Spinal cord (tissue), 10 donors: Measurements from ENCODE around the gene IL11. TPM values are rescaled to one million over a fixed set of nuclear protein-coding genes. Genes with fewer than 3 reads are reported as not detected.

Experiments
- DNase-seq, 6 donors: peaks; one replicate each; pipeline versions ENCODE4 v3.0.0 to v3.0.0-alpha.2; 2013 to 2015; ENCODE audit warnings: low spot score in 6 of 6, low read depth in 4 of 6
- H3K27ac ChIP-seq: one replicate; pipeline ENCODE4 v1.5.1; 2013; ENCODE audit warnings: low read depth, low read length, control low read depth
- H3K27me3 ChIP-seq: one replicate; pipeline ENCODE4 v1.6.1; 2013; ENCODE audit warnings: low read length; ENCODE audit not compliant: control insufficient read depth, insufficient read depth
- H3K36me3 ChIP-seq: one replicate; pipeline ENCODE4 v1.6.1; 2013; ENCODE audit warnings: low read length; ENCODE audit not compliant: control insufficient read depth, insufficient read depth
- H3K4me1 ChIP-seq: one replicate; pipeline ENCODE4 v1.6.1; 2013; ENCODE audit warnings: low read length; ENCODE audit not compliant: control insufficient read depth, insufficient read depth
- H3K4me3 ChIP-seq: one replicate; pipeline ENCODE4 v1.5.1; 2013; ENCODE audit warnings: low read depth, low read length, control low read depth
- H3K9me3 ChIP-seq: one replicate; pipeline ENCODE4 v1.6.1; 2013; ENCODE audit warnings: low read length; ENCODE audit not compliant: control insufficient read depth, insufficient read depth
- WGBS: methylation state at CpG from one replicate; pipeline ENCODE4 v1.1.5; 2013; ENCODE audit warnings: missing lambda C conversion rate; ENCODE audit not compliant: insufficient coverage; 5-methylcytosine and 5-hydroxymethylcytosine counted together
- polyA plus RNA-seq, 2 donors: library from polyadenylated mRNA; unstranded; fragments of 120-200 nt; gene quantifications; one replicate each; pipeline ENCODE4 v1.2.1, GENCODE V29; 2013; ENCODE audit not compliant: insufficient read length in 2 of 2
- total RNA-seq, 2 donors: library from RNA; depleted of rRNA in 1 of 2; stranded (reverse); fragments of 120-200 nt in 1 of 2; fragments of >200 nt in 1 of 2; gene quantifications; one replicate each; pipeline versions ENCODE4 v1.2.3 to v1.2.4, GENCODE V29; 2013 to 2014
- donor health status: healthy.

IL11 gene
- total and polyA plus RNA-seq, 4 donors: 0.20 to 1.9 (median 0.87) TPM

GRCh38 chr19:55314396-55314795 lies 55.9 kb downstream of the IL11 start:
- DNase-seq: no peak

More at GRCh38 chr19:55314396-55314795, 55.9 kb downstream of the IL11 start:
- peaks cover 4% of the 10 kb centered on the region for H3K4me1 ChIP-seq
- H3K36me3 ChIP-seq: peaks cover 41% of the 10 kb centered on the region
- no peak overlapping the region for H3K27ac ChIP-seq
- 67% methylated on average over 8 of the region's 8 CpGs for WGBS
- no peaks in the 10 kb centered on the region for H3K27me3 ChIP-seq
- no peak overlapping the region for H3K4me3 ChIP-seq
- no peaks in the 10 kb centered on the region for H3K9me3 ChIP-seq

Other genes starting within 250 kb of the IL11 start
- 10 to 100 TPM in 1 of 2 donors, 1 to 10 TPM in 1; 8.5 to 17.9 TPM for gene TNNT1, start 221.3 kb downstream of the IL11 start, total RNA-seq
- 10 to 100 TPM; 12.2 to 12.8 TPM for gene TNNT1, start 221.3 kb downstream of the IL11 start, polyA plus RNA-seq
- gene TNNI3, start 212.7 kb downstream of the IL11 start, total RNA-seq: 1 to 10 TPM; 3.2 to 3.4 TPM
- gene TNNI3, start 212.7 kb downstream of the IL11 start, polyA plus RNA-seq: 1 to 10 TPM; 5.2 to 5.5 TPM
- gene DNAAF3, start 203.8 kb downstream of the IL11 start, total RNA-seq: 1 to 10 TPM; 2.2 to 8.4 TPM
- gene DNAAF3, start 203.8 kb downstream of the IL11 start, polyA plus RNA-seq: 10 to 100 TPM in 1 of 2 donors, 1 to 10 TPM in 1; 8.3 to 12.7 TPM
- gene SYT5, start 190.2 kb downstream of the IL11 start, total RNA-seq: 10 to 100 TPM; 11.5 to 28.1 TPM
- gene SYT5, start 190.2 kb downstream of the IL11 start, polyA plus RNA-seq: 100 to 1,000 TPM; 113 to 115 TPM
- gene PTPRH, start 161.0 kb downstream of the IL11 start, total RNA-seq: 1 to 10 TPM; 2.9 to 4.5 TPM
- gene PTPRH, start 161.0 kb downstream of the IL11 start, polyA plus RNA-seq: 1 to 10 TPM; 1.4 to 1.8 TPM
- 1 to 10 TPM in 1 of 2 donors, under 1 TPM in 1; 0.59 to 1.9 TPM for gene TMEM86B, start 141.7 kb downstream of the IL11 start, total RNA-seq
- gene TMEM86B, start 141.7 kb downstream of the IL11 start, polyA plus RNA-seq: 1 to 10 TPM; 6.6 to 8.0 TPM
- gene PPP6R1, start 111.4 kb downstream of the IL11 start, total RNA-seq: 10 to 100 TPM; 22.6 to 23.9 TPM
- 10 to 100 TPM; 58.9 to 66.8 TPM for gene PPP6R1, start 111.4 kb downstream of the IL11 start, polyA plus RNA-seq
- gene HSPBP1, start 90.4 kb downstream of the IL11 start, total RNA-seq: 10 to 100 TPM; 19.6 to 24.0 TPM
- gene HSPBP1, start 90.4 kb downstream of the IL11 start, polyA plus RNA-seq: 10 to 100 TPM; 68.3 to 71.4 TPM
- gene BRSK1, start 86.5 kb downstream of the IL11 start, total RNA-seq: 10 to 100 TPM; 46.4 to 51.9 TPM
- 100 to 1,000 TPM; 201 to 206 TPM for gene BRSK1, start 86.5 kb downstream of the IL11 start, polyA plus RNA-seq
- gene TMEM150B, start 45.1 kb downstream of the IL11 start, total RNA-seq: under 1 TPM; 0.66 to 0.89 TPM
- under 1 TPM; 0.52 to 0.77 TPM for gene TMEM150B, start 45.1 kb downstream of the IL11 start, polyA plus RNA-seq
- gene KMT5C, start 30.6 kb downstream of the IL11 start, total RNA-seq: 10 to 100 TPM in 1 of 2 donors, 1 to 10 TPM in 1; 7.0 to 22.4 TPM
- gene KMT5C, start 30.6 kb downstream of the IL11 start, polyA plus RNA-seq: 10 to 100 TPM; 25.5 to 39.2 TPM
- gene COX6B2, start 15.7 kb downstream of the IL11 start, total RNA-seq: 1 to 10 TPM in 1 of 2 donors, under 1 TPM in 1; 0.69 to 2.8 TPM
- gene COX6B2, start 15.7 kb downstream of the IL11 start, polyA plus RNA-seq: 1 to 10 TPM; 3.8 to 4.8 TPM
- not detected for gene GARIN5B, start 7.2 kb downstream of the IL11 start, total RNA-seq
- under 1 TPM; 0.14 to 0.43 TPM for gene GARIN5B, start 7.2 kb downstream of the IL11 start, polyA plus RNA-seq
- 1 to 10 TPM in 1 of 2 donors, under 1 TPM in 1; 0.40 to 2.2 TPM for gene TMEM190, start 6.4 kb upstream of the IL11 start, total RNA-seq
- gene TMEM190, start 6.4 kb upstream of the IL11 start, polyA plus RNA-seq: 1 to 10 TPM in 1 of 2 donors, under 1 TPM in 1; 0.65 to 5.0 TPM
- under 1 TPM in 1 of 2 donors, not detected in 1; 0.55 TPM for gene TMEM238, start 13.8 kb upstream of the IL11 start, total RNA-seq
- under 1 TPM; 0.69 to 0.86 TPM for gene TMEM238, start 13.8 kb upstream of the IL11 start, polyA plus RNA-seq
- gene RPL28, start 15.5 kb upstream of the IL11 start, total RNA-seq: 100 to 1,000 TPM; 135 to 417 TPM
- 1,000 to 10,000 TPM; 1,153 to 1,205 TPM for gene RPL28, start 15.5 kb upstream of the IL11 start, polyA plus RNA-seq
- gene UBE2S, start 37.3 kb upstream of the IL11 start, total RNA-seq: 10 to 100 TPM; 14.6 to 55.8 TPM
- 100 to 1,000 TPM; 104 to 124 TPM for gene UBE2S, start 37.3 kb upstream of the IL11 start, polyA plus RNA-seq
- 1 to 10 TPM; 4.0 to 5.2 TPM for gene SHISA7, start 72.8 kb upstream of the IL11 start, total RNA-seq
- gene SHISA7, start 72.8 kb upstream of the IL11 start, polyA plus RNA-seq: 10 to 100 TPM; 29.1 to 35.6 TPM
- gene ISOC2, start 91.2 kb upstream of the IL11 start, total RNA-seq: 10 to 100 TPM; 30.3 to 59.3 TPM
- 10 to 100 TPM; 60.2 to 65.1 TPM for gene ISOC2, start 91.2 kb upstream of the IL11 start, polyA plus RNA-seq
- gene C19orf85, start 94.3 kb upstream of the IL11 start, total RNA-seq: not detected
- not detected for gene C19orf85, start 94.3 kb upstream of the IL11 start, polyA plus RNA-seq
- gene ZNF628, start 106.2 kb upstream of the IL11 start, total RNA-seq: 1 to 10 TPM; 1.5 to 1.7 TPM
- 1 to 10 TPM; 5.7 to 6.6 TPM for gene ZNF628, start 106.2 kb upstream of the IL11 start, polyA plus RNA-seq
- 10 to 100 TPM; 16.2 to 45.6 TPM for gene NAT14, start 114.7 kb upstream of the IL11 start, total RNA-seq
- gene NAT14, start 114.7 kb upstream of the IL11 start, polyA plus RNA-seq: 10 to 100 TPM; 93.2 to 94.0 TPM
- gene SSC5D, start 118.0 kb upstream of the IL11 start, total RNA-seq: 1 to 10 TPM; 3.5 to 6.0 TPM
- 1 to 10 TPM; 2.3 to 4.7 TPM for gene SSC5D, start 118.0 kb upstream of the IL11 start, polyA plus RNA-seq
- gene SBK2, start 166.7 kb upstream of the IL11 start, total RNA-seq: under 1 TPM in 1 of 2 donors, not detected in 1; 0.44 TPM
- under 1 TPM in 1 of 2 donors, not detected in 1; 0.15 TPM for gene SBK2, start 166.7 kb upstream of the IL11 start, polyA plus RNA-seq
- gene SBK3, start 175.1 kb upstream of the IL11 start, total RNA-seq: under 1 TPM in 1 of 2 donors, not detected in 1; 0.11 TPM
- under 1 TPM in 1 of 2 donors, not detected in 1; 0.17 TPM for gene SBK3, start 175.1 kb upstream of the IL11 start, polyA plus RNA-seq
- gene ZNF579, start 210.4 kb upstream of the IL11 start, total RNA-seq: 1 to 10 TPM; 2.1 to 9.9 TPM
- gene ZNF579, start 210.4 kb upstream of the IL11 start, polyA plus RNA-seq: 10 to 100 TPM; 24.9 to 25.3 TPM
- 1 to 10 TPM; 2.3 to 7.5 TPM for gene FIZ1, start 229.1 kb upstream of the IL11 start, total RNA-seq
- gene FIZ1, start 229.1 kb upstream of the IL11 start, polyA plus RNA-seq: 10 to 100 TPM; 23.4 to 26.5 TPM
- 1 to 10 TPM; 5.1 to 9.6 TPM for gene ZNF524, start 229.8 kb upstream of the IL11 start, total RNA-seq
- 10 to 100 TPM; 11.2 to 13.6 TPM for gene ZNF524, start 229.8 kb upstream of the IL11 start, polyA plus RNA-seq
- gene ZNF865, start 235.2 kb upstream of the IL11 start, total RNA-seq: 1 to 10 TPM; 1.4 to 2.1 TPM
- 10 to 100 TPM; 14.8 to 15.4 TPM for gene ZNF865, start 235.2 kb upstream of the IL11 start, polyA plus RNA-seq